Smooth muscle cell of the pulmonary artery (primary cell): ENCODE results near the gene LRRC10B. TPM values are rescaled to one million over a fixed set of nuclear protein-coding genes. Genes with fewer than 3 reads are reported as not detected.

Source experiments
- total RNA-seq: library from RNA; depleted of rRNA; stranded (reverse); fragments of >200 nt; gene quantifications from 2 replicates; pipeline ENCODE4 v1.2.3, GENCODE V29; 2014

Gene LRRC10B
- total RNA-seq = 0.20 TPM in 1 of 2 replicates, not detected in the other

DNA sequence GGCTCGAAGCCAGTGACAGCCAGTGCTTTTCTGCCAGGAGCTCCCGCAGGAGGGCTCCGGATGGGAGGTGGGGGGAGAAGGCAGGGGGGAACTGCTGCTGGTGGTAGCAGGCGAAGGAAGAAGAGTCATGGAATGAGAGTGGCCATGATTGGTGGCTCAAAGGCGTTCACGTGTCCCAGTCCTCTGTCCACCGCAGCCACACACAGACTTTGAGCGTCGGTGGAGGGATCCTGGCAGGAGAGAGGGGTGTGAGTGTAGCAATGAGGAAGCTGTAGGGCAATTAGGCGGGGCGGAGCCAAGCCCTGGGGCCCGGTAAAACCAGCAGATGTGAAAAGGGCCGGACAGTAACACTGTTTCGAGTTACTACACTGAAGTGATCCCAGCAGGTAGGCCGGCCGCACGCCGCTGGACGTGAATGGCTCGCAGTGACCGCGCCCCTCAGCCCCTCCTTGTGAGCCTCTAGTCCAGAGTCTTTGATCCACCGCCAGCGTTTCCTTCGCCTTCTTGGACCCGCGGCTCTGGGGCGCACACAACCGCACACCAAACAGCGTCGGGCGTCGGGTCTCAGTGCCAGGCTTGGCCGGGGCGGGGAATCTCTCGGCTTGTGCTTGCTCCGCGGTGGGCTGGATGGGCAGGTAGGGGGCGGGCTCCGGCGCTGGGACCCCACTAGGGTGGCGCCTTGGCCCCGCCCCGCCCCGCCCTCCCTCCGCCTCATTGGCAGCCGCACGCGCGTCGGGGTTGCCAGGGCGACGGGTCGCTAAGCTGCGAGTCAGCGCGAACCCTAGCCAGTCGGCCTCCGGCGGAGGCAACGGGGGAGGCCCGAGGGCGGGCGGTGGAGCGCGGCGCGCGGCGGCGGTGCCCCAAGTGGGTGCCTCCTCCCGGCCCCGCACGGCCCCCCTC lies at the start of gene LRRC10B:
LRRC10B (plus strand) TSS at position 788 of the 900 bp plus-strand sequence. CDS start 250 bp downstream, outside the sequence.

Other genes starting within 250 kb of the LRRC10B start
- gene VWCE, start 213.4 kb upstream of the LRRC10B start, total RNA-seq = 1.4 and 1.9 TPM in 2 replicates
- 283 and 295 TPM in 2 replicates for gene DDB1, start 175.6 kb upstream of the LRRC10B start, total RNA-seq
- gene TKFC, start 175.5 kb upstream of the LRRC10B start, total RNA-seq = 29.8 and 34.7 TPM in 2 replicates
- gene CYB561A3, start 146.9 kb upstream of the LRRC10B start, total RNA-seq = 51.8 and 71.0 TPM in 2 replicates
- gene TMEM138, start 146.4 kb upstream of the LRRC10B start, total RNA-seq = 23.6 and 24.1 TPM in 2 replicates
- gene TMEM216, start 116.2 kb upstream of the LRRC10B start, total RNA-seq = 7.3 and 9.3 TPM in 2 replicates
- 22.3 and 25.6 TPM in 2 replicates for gene CPSF7, start 78.8 kb upstream of the LRRC10B start, total RNA-seq
- 28.7 and 40.9 TPM in 2 replicates for gene SDHAF2, start 78.6 kb upstream of the LRRC10B start, total RNA-seq
- gene SYT7, start 72.3 kb downstream of the LRRC10B start, total RNA-seq = 7.4 and 40.1 TPM in 2 replicates
- 3.8 and 4.4 TPM in 2 replicates for gene DAGLA, start 171.6 kb downstream of the LRRC10B start, total RNA-seq
- gene MYRF, start 243.9 kb downstream of the LRRC10B start, total RNA-seq = 0.92 and 1.0 TPM in 2 replicates